Measurements from ENCODE around the gene CDH8. TPM values are rescaled to one million over a fixed set of nuclear protein-coding genes. Genes with fewer than 3 reads are reported as not detected.

Gene CDH8
- total RNA-seq, 1 experiment from 2014 or later = 2.5 TPM

DNA sequence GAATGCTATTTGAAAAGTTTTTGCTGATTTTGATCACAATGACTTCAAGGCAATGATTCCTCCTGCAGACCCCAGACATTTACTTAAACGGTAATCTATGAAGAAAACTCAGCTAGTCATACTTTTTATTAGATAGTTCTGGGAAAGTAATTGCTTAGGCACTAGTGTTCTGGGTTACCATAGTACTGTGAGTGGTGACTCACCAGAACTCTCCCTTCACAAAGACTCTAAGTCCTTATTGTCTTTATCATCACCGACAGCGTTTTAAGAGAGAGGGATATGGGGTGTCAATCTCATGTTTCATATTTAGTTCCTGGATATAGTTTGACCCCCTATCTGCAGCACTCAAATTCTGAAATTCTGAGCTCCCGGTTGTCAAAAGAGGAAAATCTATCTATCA, 43.0 kb upstream of the CDH8 start:
- Histone ChIP-seq H3K4me2 (ENCODE audit: low read length) (no peak overlapping the region), H4K20me1 (ENCODE audit: insufficient read depth) (no peaks in the 10 kb centered on the region), H3K79me2 (ENCODE audit: insufficient read depth, low read length) (no peaks in the 10 kb centered on the region), H3K9me3 (ENCODE audit: control insufficient read depth in 1 of 2, insufficient read depth in 1 of 2, low read depth in 1 of 2, low read length in 2 of 2) (peaks cover 6 to 14% of the 10 kb centered on the region in 2 experiments; a peak in 2 of 4 replicates), H3K9me2 (ENCODE audit: insufficient read depth) (no peaks in the 10 kb centered on the region), H3K27ac (ENCODE audit: low read depth, low read length) (no peak overlapping the region), H3K4me1 (ENCODE audit: control insufficient read depth in 1 of 2, insufficient read depth in 2 of 2, low read length in 2 of 2) (no peaks in the 10 kb centered on the region), H3K27me3 (ENCODE audit: insufficient read depth, low read length) (no peaks in the 10 kb centered on the region), H3K4me3 (replicated peaks in 1 of 2; ENCODE audit: low read depth in 1 of 2, low read length in 2 of 2) (no peak overlapping the region), H3K36me3 (ENCODE audit: control insufficient read depth in 1 of 2, insufficient read depth in 2 of 2, low read length in 2 of 2) (no peaks in the 10 kb centered on the region), H3K9ac (ENCODE audit: low read length) (no peak overlapping the region), H2AFZ (ENCODE audit: low read depth, low read length, poor library complexity, severe bottlenecking) (no peak overlapping the region)
- POLR2A ChIA-PET = no interaction called here
- TF ChIP-seq, protein P1, sequence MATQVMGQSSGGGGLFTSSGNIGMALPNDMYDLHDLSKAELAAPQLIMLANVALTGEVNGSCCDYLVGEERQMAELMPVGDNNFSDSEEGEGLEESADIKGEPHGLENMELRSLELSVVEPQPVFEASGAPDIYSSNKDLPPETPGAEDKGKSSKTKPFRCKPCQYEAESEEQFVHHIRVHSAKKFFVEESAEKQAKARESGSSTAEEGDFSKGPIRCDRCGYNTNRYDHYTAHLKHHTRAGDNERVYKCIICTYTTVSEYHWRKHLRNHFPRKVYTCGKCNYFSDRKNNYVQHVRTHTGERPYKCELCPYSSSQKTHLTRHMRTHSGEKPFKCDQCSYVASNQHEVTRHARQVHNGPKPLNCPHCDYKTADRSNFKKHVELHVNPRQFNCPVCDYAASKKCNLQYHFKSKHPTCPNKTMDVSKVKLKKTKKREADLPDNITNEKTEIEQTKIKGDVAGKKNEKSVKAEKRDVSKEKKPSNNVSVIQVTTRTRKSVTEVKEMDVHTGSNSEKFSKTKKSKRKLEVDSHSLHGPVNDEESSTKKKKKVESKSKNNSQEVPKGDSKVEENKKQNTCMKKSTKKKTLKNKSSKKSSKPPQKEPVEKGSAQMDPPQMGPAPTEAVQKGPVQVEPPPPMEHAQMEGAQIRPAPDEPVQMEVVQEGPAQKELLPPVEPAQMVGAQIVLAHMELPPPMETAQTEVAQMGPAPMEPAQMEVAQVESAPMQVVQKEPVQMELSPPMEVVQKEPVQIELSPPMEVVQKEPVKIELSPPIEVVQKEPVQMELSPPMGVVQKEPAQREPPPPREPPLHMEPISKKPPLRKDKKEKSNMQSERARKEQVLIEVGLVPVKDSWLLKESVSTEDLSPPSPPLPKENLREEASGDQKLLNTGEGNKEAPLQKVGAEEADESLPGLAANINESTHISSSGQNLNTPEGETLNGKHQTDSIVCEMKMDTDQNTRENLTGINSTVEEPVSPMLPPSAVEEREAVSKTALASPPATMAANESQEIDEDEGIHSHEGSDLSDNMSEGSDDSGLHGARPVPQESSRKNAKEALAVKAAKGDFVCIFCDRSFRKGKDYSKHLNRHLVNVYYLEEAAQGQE (IDR thresholded peaks at IDR 0.05; ENCODE audit: low read depth) = no peak
- no peak for TF ChIP-seq CEBPB (IDR thresholded peaks at IDR 0.05; ENCODE audit: low read depth)
- TF ChIP-seq RAD21 (IDR thresholded peaks at IDR 0.05; ENCODE audit: low read depth) = no peak
- no peak for TF ChIP-seq EZH2phosphoT487 (IDR thresholded peaks at IDR 0.05; ENCODE audit: borderline replicate concordance)
- RAD21 ChIA-PET (ENCODE audit: low non-redundant PET in 1 of 2, low total read pairs in 2 of 2, uncharacterized antibody in 2 of 2, unreplicated experiment in 2 of 2) = no interaction called here
- no TSS peak for BruUV-seq (replicated peaks)
- no peak for ATAC-seq
- CTCF ChIA-PET = no interaction called here
- intact Hi-C loops (cut with micrococcal nuclease) = no loop called here
- no peak for DNase-seq (ENCODE audit: low read depth, low spot score)

DNA sequence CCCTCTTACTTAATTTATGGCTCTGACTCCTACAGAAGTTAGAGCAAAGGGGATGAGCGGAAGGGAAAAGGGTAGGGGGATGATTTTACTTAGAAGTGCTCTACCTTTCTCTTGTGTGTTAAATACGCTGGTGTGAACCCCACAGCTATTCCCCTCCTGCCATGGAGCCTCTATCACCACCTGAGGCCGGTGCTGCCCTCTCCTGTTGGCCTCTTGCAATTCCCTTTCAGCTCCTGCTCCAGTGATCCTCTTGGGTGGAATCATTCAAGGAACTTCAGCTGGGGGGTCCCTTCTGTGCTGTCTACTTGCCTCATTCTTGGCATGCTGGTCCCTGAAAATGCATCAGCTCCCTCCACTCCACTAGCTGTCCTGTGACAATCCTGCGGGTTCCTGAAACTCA, 41.8 kb upstream of the CDH8 start:
- intact Hi-C loops (cut with micrococcal nuclease) = no loop called here
- Histone ChIP-seq H3K9me2 (ENCODE audit: insufficient read depth) (no peaks in the 10 kb centered on the region), H3K4me1 (ENCODE audit: control insufficient read depth in 1 of 2, insufficient read depth in 2 of 2, low read length in 2 of 2) (no peaks in the 10 kb centered on the region), H4K20me1 (ENCODE audit: insufficient read depth) (no peaks in the 10 kb centered on the region), H3K27me3 (ENCODE audit: insufficient read depth, low read length) (no peaks in the 10 kb centered on the region), H3K4me3 (replicated peaks in 1 of 2; ENCODE audit: low read depth in 1 of 2, low read length in 2 of 2) (no peak overlapping the region), H3K36me3 (ENCODE audit: control insufficient read depth in 1 of 2, insufficient read depth in 2 of 2, low read length in 2 of 2) (no peaks in the 10 kb centered on the region), H2AFZ (ENCODE audit: low read depth, low read length, poor library complexity, severe bottlenecking) (no peak overlapping the region), H3K4me2 (ENCODE audit: low read length) (no peak overlapping the region), H3K79me2 (ENCODE audit: insufficient read depth, low read length) (no peaks in the 10 kb centered on the region), H3K9me3 (ENCODE audit: control insufficient read depth in 1 of 2, insufficient read depth in 1 of 2, low read depth in 1 of 2, low read length in 2 of 2) (peaks cover 3 to 22% of the 10 kb centered on the region in 2 experiments; a peak in 2 of 4 replicates), H3K27ac (ENCODE audit: low read depth, low read length) (no peak overlapping the region), H3K9ac (ENCODE audit: low read length) (no peak overlapping the region)
- ChIA-PET CTCF (no interaction called here), POLR2A (no interaction called here), RAD21 (ENCODE audit: low non-redundant PET in 1 of 2, low total read pairs in 2 of 2, uncharacterized antibody in 2 of 2, unreplicated experiment in 2 of 2) (no interaction called here)
- BruUV-seq (replicated peaks) = no TSS peak
- ATAC-seq = no peak
- no peak for DNase-seq (ENCODE audit: low read depth, low spot score)
- TF ChIP-seq ZFX (IDR thresholded peaks at IDR 0.05) (no peak), ZNF274 (IDR thresholded peaks at IDR 0.05; ENCODE audit: low read depth, low read length) (no peak), SRF (IDR thresholded peaks at IDR 0.05; ENCODE audit: low read depth) (no peak), CBX3 (IDR thresholded peaks at IDR 0.05; ENCODE audit: low read depth) (no peak), EZH2 (IDR thresholded peaks at IDR 0.05) (no peak), JUND (IDR thresholded peaks at IDR 0.05) (no peak), CEBPB (IDR thresholded peaks at IDR 0.05; ENCODE audit: low read depth) (no peak), ELF1 (IDR thresholded peaks at IDR 0.05; ENCODE audit: borderline replicate concordance, low read depth) (no peak), TCF7L2 (IDR thresholded peaks at IDR 0.05; ENCODE audit: borderline replicate concordance, extremely low read depth, insufficient read depth, insufficient read length) (no peak), EZH2phosphoT487 (IDR thresholded peaks at IDR 0.05; ENCODE audit: borderline replicate concordance) (no peak), SIN3A (IDR thresholded peaks at IDR 0.05; ENCODE audit: low read depth) (no peak), FOSL1 (IDR thresholded peaks at IDR 0.05; ENCODE audit: low read depth) (no peak), EGR1 (IDR thresholded peaks at IDR 0.05; ENCODE audit: low read depth) (no peak)
- TF ChIP-seq, protein P1 (IDR thresholded peaks at IDR 0.05; ENCODE audit: low read depth) = no peak
- TF ChIP-seq, protein P2, sequence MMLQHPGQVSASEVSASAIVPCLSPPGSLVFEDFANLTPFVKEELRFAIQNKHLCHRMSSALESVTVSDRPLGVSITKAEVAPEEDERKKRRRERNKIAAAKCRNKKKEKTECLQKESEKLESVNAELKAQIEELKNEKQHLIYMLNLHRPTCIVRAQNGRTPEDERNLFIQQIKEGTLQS (IDR thresholded peaks at IDR 0.05) = no peak
